Uterus (tissue), 4 donors: ENCODE data around the gene TMEM273. TPM values are rescaled to one million over a fixed set of nuclear protein-coding genes. Genes with fewer than 3 reads are reported as not detected.
"Not testable (repeated sequence)": the region's sequence is repeated elsewhere in the genome, so short reads cannot be mapped to it uniquely, and the experiment has no call there.

Experiments
- DNase-seq, 2 donors: peaks; one replicate each; pipeline ENCODE4 v3.0.0-alpha.2; 2019 to 2020
- H3K27ac ChIP-seq, 2 donors: fragments of 200-600 bp; sonication (generic); 1 replicate in 1 of 2; 2 replicates in 1 of 2; pipeline ENCODE4 v1.5.1; 2016 to 2018
- H3K27me3 ChIP-seq, 2 donors: fragments of 200-600 bp; sonication (generic); one replicate each; pipeline ENCODE4 v1.5.1; 2018 to 2019; ENCODE audit warnings: control low read depth in 1 of 2
- H3K36me3 ChIP-seq, 2 donors: fragments of 200-600 bp; sonication (generic); one replicate each; pipeline ENCODE4 v1.5.1; 2019; ENCODE audit warnings: control low read depth in 1 of 2
- H3K4me1 ChIP-seq, 2 donors: fragments of 200-600 bp; sonication (generic); one replicate each; pipeline ENCODE4 v1.5.1; 2018 to 2019; ENCODE audit warnings: control low read depth in 1 of 2
- H3K4me3 ChIP-seq, 2 donors: fragments of 200-600 bp; sonication (generic); 1 replicate in 1 of 2; 2 replicates in 1 of 2; pipeline ENCODE4 v1.5.1; 2018 to 2019; ENCODE audit warnings: mild to moderate bottlenecking in 1 of 2
- H3K9me3 ChIP-seq, 2 donors: fragments of 200-600 bp; sonication (generic); one replicate each; pipeline ENCODE4 v1.5.1; 2019; ENCODE audit warnings: control low read depth in 1 of 2
- CTCF ChIP-seq, 4 experiments: fragments of 200-600 bp in 2 of 4; fragments of 450-650 bp in 2 of 4; sonication (generic) in 2 of 4; IDR thresholded peaks; one replicate each; pipeline ENCODE4 v1.5.1; 2016 to 2019; ENCODE audit warnings: antibody characterized with exemption in 4 of 4, mild to moderate bottlenecking in 2 of 4, moderate library complexity in 1 of 4
- POLR2A ChIP-seq, 2 donors: fragments of 450-650 bp; IDR thresholded peaks; one replicate each; pipeline ENCODE4 v1.6.1; 2016; ENCODE audit warnings: antibody characterized with exemption in 2 of 2, mild to moderate bottlenecking in 1 of 2, moderate library complexity in 1 of 2
- intact Hi-C: fragments of 100-400 bp; cut with DNase I; formaldehyde crosslinking; loops from one replicate; pipeline ENCODE4 v1.15.1; 2023; ENCODE audit warnings: low total_unique reads
- total RNA-seq, 4 donors: library from RNA; depleted of rRNA in 3 of 4; stranded (reverse); fragments of >200 nt in 3 of 4; gene quantifications; one replicate each; pipeline versions ENCODE4 v1.1.0 to v1.2.4, GENCODE V29; 2014 to 2023
- donor health status: DM: yes; HTN: yes; CAD: no.

Gene TMEM273
- total RNA-seq, 4 donors from 2014 or later, result 8.5 to 38.9 (median 14.7) TPM

GRCh38 chr10:49202266-49202665 is 14.1 kb upstream of the TMEM273 start:
- H3K4me1 ChIP-seq, result no peaks in the 10 kb centered on the region
- H3K4me3 ChIP-seq, result no peak overlapping the region
- H3K36me3 ChIP-seq, result no peaks in the 10 kb centered on the region
- TF ChIP-seq POLR2A (IDR thresholded peaks at IDR 0.05) (no peak), CTCF (IDR thresholded peaks at IDR 0.05) (no peak)
- H3K27ac ChIP-seq, result no peak overlapping the region
- no peaks in the 10 kb centered on the region for H3K27me3 ChIP-seq
- intact Hi-C loops, result no loop called here
- no peaks in the 10 kb centered on the region for H3K9me3 ChIP-seq
- no peak for DNase-seq

GRCh38 chr10:49200854-49201253 is 12.7 kb upstream of the TMEM273 start:
- intact Hi-C loops, result no loop called here
- TF ChIP-seq CTCF (IDR thresholded peaks at IDR 0.05) (no peak), POLR2A (IDR thresholded peaks at IDR 0.05) (no peak)
- Histone ChIP-seq H3K27ac (no peak overlapping the region), H3K9me3 (no peaks in the 10 kb centered on the region), H3K4me1 (no peaks in the 10 kb centered on the region), H3K4me3 (no peak overlapping the region), H3K27me3 (no peaks in the 10 kb centered on the region), H3K36me3 (no peaks in the 10 kb centered on the region)
- DNase-seq, result no peak

DNA sequence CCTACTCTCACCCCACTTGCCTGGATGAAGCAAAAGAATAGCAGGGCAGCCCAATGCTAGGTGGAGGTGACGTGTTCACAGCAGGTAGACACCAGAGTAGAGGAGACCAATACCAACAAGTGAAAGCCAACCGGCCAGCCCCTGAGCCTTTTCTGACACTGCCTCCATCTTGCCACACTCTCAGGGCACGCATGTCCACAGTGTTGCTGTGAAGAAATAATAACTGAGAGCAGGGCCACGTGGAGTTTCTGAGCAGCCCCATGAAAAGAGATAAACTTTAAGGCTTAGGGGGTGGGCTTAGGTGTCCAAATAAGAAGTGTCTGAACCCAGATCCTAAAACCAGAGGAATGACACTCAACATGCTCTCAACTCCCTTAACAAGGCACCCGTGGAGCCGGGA is 9.0 kb upstream of the TMEM273 start:
- Histone ChIP-seq H3K36me3 (no peaks in the 10 kb centered on the region), H3K4me3 (no peak overlapping the region), H3K27me3 (no peaks in the 10 kb centered on the region), H3K4me1 (no peaks in the 10 kb centered on the region), H3K27ac (no peak overlapping the region), H3K9me3 (no peaks in the 10 kb centered on the region)
- intact Hi-C loops, result no loop called here
- DNase-seq, result no peak
- no peak for TF ChIP-seq CTCF (IDR thresholded peaks at IDR 0.05)
- no peak for TF ChIP-seq POLR2A (IDR thresholded peaks at IDR 0.05)

GRCh38 chr10:49195864-49196263 is 7.7 kb upstream of the TMEM273 start:
- H3K4me1 ChIP-seq, DNase-seq, intact Hi-C loops, H3K27me3 ChIP-seq, H3K4me3 ChIP-seq, H3K27ac ChIP-seq, H3K9me3 ChIP-seq, H3K36me3 ChIP-seq: not testable (repeated sequence)

DNA sequence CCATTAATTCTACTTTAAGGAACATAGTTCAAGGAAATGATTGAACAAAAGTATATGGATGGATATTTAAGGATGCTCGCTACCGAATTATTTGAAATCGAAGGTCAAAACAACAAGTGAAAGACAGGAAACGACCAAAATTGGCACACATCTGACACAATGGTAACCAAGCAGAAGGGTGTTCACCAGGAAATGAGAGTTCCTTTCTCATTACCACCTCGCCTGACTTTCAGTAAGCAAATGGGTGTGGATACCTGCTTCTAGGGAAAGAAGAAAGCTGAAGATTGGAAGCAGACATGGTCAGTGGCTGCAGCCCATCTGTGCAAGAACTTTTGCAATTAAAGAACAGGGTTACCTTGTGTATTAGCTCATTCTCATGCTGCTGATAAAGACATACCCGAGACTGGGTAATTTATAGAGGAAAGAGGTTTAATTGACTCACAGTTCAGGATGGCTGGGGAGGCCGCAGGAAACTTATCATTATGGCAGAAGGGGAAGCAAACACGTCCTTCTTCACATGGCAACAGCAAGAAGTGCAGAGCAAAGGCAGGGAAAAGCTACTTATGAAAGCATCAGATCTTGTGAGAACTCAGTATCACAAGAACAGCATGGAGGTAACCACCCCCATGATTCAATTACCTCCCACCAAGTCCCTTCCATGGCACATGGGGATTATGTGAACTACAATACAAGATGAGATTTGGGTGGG is 6.2 kb upstream of the TMEM273 start:
- Histone ChIP-seq H3K9me3 (no peaks in the 10 kb centered on the region), H3K4me3 (no peak overlapping the region), H3K36me3 (no peaks in the 10 kb centered on the region), H3K27ac (peak overlapping the region in 1 of 2 donors; percentile 12), H3K4me1 (no peaks in the 10 kb centered on the region), H3K27me3 (no peaks in the 10 kb centered on the region)
- no peak for DNase-seq
- TF ChIP-seq POLR2A (IDR thresholded peaks at IDR 0.05) (no peak), CTCF (IDR thresholded peaks at IDR 0.05) (no peak)
- intact Hi-C loops, result no loop called here

DNA sequence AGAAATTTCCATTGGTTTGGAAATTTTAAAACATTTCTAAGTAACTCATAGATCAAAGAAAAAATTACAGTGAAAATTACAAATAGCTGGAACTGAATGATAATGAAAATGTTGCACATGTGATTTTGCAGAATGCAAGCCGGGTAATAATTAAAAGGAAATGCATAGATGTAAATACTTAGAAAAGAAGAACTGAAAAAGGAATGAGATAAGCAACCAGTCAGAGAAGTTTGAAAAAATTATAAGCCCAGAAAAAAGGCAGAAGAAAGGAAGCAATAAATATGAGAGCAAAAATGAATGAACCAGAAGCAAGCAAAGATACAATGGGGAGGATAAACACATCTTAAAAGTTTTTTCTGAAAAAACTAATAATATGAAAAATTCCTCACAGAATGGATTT is 3.2 kb upstream of the TMEM273 start:
- no peak overlapping the region for H3K27ac ChIP-seq
- intact Hi-C loops, result no loop called here

More for the DNA sequence above, 3.2 kb upstream of the TMEM273 start:
- H3K4me1 ChIP-seq, result no peaks in the 10 kb centered on the region
- no peak for DNase-seq
- H3K9me3 ChIP-seq, result no peaks in the 10 kb centered on the region
- no peak overlapping the region for H3K4me3 ChIP-seq
- no peak for TF ChIP-seq POLR2A (IDR thresholded peaks at IDR 0.05)
- no peak for TF ChIP-seq CTCF (IDR thresholded peaks at IDR 0.05)
- H3K36me3 ChIP-seq, result no peaks in the 10 kb centered on the region
- H3K27me3 ChIP-seq, result no peaks in the 10 kb centered on the region
